Measurements from ENCODE around the gene PITRM1. TPM values are rescaled to one million over a fixed set of nuclear protein-coding genes. Genes with fewer than 3 reads are reported as not detected.

PITRM1 gene
- total and polyA plus RNA-seq, 2 donors (not counting 3 experiments of a cell fraction or from before 2014, with no cell fraction given): 83.2 to 145 TPM

DNA sequence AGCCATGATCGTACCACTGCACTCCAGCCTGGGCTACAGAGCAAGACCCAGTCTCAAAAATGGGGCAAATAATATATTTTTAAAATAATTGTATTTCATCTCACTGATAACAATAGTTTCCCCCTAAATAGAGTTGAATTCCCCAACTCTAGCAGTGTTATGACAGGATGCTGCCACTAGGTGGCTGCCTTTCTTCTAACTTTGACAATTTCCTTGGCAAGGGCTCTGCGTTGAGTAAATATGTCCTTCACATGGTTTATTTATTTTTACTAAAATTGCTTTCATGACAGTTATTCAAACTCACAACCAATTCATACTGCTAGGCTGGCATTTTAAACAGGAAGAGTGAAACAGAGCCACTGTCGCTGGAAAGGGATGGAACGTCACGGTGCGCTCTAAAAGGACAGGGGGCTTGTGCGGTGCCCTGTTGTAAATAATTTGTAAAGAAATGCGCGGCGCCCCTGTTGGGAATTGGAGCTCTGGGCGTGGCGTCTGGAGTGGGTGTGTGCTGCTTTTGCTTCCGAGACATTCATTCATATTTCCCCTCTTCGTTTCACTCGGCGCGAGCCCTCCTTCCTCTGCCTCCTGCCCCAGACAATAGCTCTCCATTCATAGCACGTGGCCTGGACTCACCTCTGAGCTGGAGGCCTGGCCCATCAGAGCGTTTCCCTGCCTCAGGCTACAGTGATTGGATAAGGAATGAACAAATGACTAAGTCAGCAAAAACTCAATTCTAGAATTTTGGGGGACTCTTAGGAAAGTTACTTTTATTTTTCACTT is 20.5 kb upstream of the PITRM1 start:
- Histone ChIP-seq H3K27me3 (ENCODE audit: control insufficient read depth in 2 of 2, insufficient read depth in 2 of 2, low read length in 2 of 2) (peaks cover under 1 to 4% of the 10 kb centered on the region in 2 experiments), H2AFZ (ENCODE audit: low read depth, low read length) (peak overlapping the region; percentile 84), H3K4me1 (ENCODE audit: control insufficient read depth, extremely low read depth, insufficient read depth, low read length) (peaks cover 10% of the 10 kb centered on the region), H3K36me3 (ENCODE audit: control insufficient read depth in 2 of 2, extremely low read depth in 1 of 2, insufficient read depth in 2 of 2, low read length in 2 of 2) (no peaks in the 10 kb centered on the region), H3K9me3 (replicated peaks; ENCODE audit: control insufficient read depth, insufficient read depth, low read length) (no peaks in the 10 kb centered on the region), H4K20me1 (replicated peaks; ENCODE audit: control insufficient read depth, extremely low read depth, insufficient read depth, low read length) (no peaks in the 10 kb centered on the region), H3K9ac (replicated peaks; ENCODE audit: extremely low read depth, insufficient read depth, low read length) (peak overlapping the region; percentile 73), H3K27ac (ENCODE audit: insufficient read depth, low read depth, low read length) (peak overlapping the region; percentile 64), H3K4me3 (replicated peaks in 1 of 3; ENCODE audit: insufficient read depth in 1 of 3, low read depth in 1 of 3, low read length in 3 of 3) (peak overlapping the region in 2 of 3 experiments; percentile 18 to 21), H3K9me1 (replicated peaks; ENCODE audit: control insufficient read depth, extremely low read depth, insufficient read depth, low read length) (no peaks in the 10 kb centered on the region), H3K79me2 (ENCODE audit: control insufficient read depth, insufficient read depth, low read length) (no peaks in the 10 kb centered on the region), H3K4me2 (ENCODE audit: insufficient read depth, low read length) (peak overlapping the region; percentile 84)
- FAIRE-seq (peak; percentile 91), DNase-seq (ENCODE audit: low read depth, low spot score) (peak; percentile 75)
- peak; percentile 77 for TF ChIP-seq MYC (IDR thresholded peaks at IDR 0.05; ENCODE audit: low read depth, low read length)
- TF ChIP-seq, protein P1, sequence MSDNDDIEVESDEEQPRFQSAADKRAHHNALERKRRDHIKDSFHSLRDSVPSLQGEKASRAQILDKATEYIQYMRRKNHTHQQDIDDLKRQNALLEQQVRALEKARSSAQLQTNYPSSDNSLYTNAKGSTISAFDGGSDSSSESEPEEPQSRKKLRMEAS (IDR thresholded peaks at IDR 0.05; ENCODE audit: insufficient read depth, insufficient read length): peak; percentile 55
- peak; percentile 48 for TF ChIP-seq POLR2AphosphoS5 (IDR thresholded peaks at IDR 0.05; ENCODE audit: insufficient read depth, low read depth, low read length)
- no peak for TF ChIP-seq GATA2 (IDR thresholded peaks at IDR 0.05; ENCODE audit: insufficient read depth, insufficient read length, low read depth, low read length)
- TF ChIP-seq FOS (IDR thresholded peaks at IDR 0.05; ENCODE audit: borderline replicate concordance, insufficient read depth, low read length): no peak
- TF ChIP-seq, protein P2, sequence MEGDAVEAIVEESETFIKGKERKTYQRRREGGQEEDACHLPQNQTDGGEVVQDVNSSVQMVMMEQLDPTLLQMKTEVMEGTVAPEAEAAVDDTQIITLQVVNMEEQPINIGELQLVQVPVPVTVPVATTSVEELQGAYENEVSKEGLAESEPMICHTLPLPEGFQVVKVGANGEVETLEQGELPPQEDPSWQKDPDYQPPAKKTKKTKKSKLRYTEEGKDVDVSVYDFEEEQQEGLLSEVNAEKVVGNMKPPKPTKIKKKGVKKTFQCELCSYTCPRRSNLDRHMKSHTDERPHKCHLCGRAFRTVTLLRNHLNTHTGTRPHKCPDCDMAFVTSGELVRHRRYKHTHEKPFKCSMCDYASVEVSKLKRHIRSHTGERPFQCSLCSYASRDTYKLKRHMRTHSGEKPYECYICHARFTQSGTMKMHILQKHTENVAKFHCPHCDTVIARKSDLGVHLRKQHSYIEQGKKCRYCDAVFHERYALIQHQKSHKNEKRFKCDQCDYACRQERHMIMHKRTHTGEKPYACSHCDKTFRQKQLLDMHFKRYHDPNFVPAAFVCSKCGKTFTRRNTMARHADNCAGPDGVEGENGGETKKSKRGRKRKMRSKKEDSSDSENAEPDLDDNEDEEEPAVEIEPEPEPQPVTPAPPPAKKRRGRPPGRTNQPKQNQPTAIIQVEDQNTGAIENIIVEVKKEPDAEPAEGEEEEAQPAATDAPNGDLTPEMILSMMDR (IDR thresholded peaks at IDR 0.05; ENCODE audit: extremely low read depth in 1 of 2, insufficient read depth in 1 of 2, low read depth in 1 of 2, low read length in 2 of 2): peak; percentile 63 to 75
- BruUV-seq (replicated peaks): TSS peak; percentile 54
- dilution Hi-C loops (cut with MboI; ENCODE audit: extremely low pct_ligation_motif_present, low sequenced_read_pairs) (no loop called here), intact Hi-C loops (cut with micrococcal nuclease) (loop anchor here (5.0 to 10.0 kb wide), 3 partner anchors 266 to 1162 kb away; no protein-coding TSS in a partner anchor)
- POLR2A ChIA-PET: interaction anchor here (0.6 to 1.0 kb wide), 2 partner anchors 21 to 581 kb away, joined by 3 to 5 read pairs; no protein-coding TSS in a partner anchor
- CTCF ChIA-PET: interaction anchor here (0.6 to 1.6 kb wide), 28 partner anchors 11 to 1657 kb away, joined by 3 to 10 read pairs (median 3); partner anchors contain the start of gene PITRM1

Measured in endothelial cell of umbilical vein (primary cell).